ENCODE measurements around the gene LRRC49.
"Not testable (repeated sequence)": the region's sequence is repeated elsewhere in the genome, so short reads cannot be mapped to it uniquely, and the experiment has no call there.

LRRC49 gene, protein sequence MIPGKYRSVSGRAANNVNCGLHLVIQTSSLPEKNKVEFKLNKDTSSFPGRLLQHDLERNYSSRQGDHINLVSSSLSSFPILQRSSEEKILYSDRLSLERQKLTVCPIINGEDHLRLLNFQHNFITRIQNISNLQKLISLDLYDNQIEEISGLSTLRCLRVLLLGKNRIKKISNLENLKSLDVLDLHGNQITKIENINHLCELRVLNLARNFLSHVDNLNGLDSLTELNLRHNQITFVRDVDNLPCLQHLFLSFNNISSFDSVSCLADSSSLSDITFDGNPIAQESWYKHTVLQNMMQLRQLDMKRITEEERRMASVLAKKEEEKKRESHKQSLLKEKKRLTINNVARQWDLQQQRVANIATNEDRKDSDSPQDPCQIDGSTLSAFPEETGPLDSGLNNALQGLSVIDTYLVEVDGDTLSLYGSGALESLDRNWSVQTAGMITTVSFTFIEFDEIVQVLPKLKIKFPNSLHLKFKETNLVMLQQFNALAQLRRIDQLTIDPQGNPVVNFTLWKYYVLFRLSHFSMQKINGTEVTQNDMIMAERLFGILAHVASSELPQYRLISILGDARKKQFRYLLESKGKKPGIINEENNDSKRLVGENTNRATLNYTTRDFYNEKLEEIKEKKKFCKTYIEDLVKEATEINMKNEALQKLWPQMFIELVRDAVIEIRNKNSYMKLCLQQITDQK

DNA sequence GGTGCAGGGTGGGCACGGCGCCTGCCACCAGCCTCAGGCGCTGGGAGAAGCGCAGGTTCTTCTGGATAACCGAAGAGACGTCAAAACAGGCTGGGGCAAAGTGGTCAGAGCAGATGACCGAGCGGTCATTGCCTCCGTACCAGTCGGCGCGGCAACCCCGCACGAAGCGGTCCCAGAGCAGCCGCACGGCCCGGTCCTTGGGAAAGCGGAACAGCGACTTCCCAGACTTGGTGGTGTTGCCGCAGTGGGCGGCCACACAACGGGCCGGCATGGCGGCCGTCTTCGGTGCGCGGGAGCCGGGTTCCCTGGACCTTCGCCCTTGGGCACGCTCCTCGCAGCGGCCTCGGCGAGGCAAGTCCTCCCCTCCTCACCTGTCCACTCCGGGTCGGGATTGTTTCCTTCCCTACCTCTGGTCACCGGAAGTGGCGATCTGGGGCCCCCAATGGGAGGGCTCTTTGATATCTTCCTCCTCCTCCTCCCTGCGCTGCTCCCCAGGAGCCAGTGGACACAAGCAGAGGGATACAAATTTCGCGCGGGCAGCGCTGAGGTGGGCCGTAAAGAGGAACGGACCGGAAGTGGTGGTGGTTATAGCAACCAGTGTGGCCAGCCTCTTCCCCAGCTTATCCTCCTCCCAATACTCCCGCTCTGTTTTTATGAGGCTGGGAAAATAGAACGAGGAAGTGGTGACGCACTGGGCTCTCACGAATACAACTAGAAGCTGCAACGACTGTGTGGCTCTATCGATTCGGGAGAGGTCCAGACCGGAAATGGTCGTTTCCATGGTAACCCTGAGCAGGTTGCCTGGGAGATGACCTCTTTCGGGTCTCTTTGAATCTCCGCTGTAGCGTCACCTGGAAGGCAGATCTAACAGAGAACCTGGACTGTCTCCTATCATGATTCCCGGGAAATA is at the start of gene LRRC49, which contains the start of gene THAP10:
Gene LRRC49 (plus strand): TSS at position 825 of the 910 bp plus-strand sequence. CDS start 69 bp downstream, at position 894.
Gene THAP10 (minus strand): TSS at position 432 of the 910 bp plus-strand sequence. CDS start 161 bp downstream, at position 271.
- peak; percentile 33 to 47 for DNase-seq

GRCh38 chr15:70845602-70846360 is 46.8 kb upstream of the LRRC49 start:
- DNase-seq, result no peak

DNA sequence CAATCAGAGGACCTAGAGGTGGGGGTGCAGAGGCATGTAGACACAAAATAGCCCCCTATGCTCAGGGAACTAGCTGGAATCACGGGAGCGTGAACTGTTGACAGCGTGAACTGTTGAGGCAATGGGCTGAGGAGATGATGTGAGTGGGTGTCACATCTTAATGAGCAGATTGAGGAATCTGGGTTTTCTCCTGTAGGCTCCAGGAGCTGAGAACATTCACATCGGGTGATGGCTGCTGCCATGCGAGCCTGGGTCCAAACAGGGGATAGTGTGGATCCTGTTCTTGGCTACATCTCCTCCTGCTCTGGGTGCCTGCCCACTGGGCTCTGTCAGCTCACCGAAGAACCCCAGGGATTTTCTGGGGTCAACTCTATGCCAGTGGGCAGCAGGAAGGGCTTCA is 40.7 kb upstream of the LRRC49 start:
- DNase-seq, result no peak

DNA sequence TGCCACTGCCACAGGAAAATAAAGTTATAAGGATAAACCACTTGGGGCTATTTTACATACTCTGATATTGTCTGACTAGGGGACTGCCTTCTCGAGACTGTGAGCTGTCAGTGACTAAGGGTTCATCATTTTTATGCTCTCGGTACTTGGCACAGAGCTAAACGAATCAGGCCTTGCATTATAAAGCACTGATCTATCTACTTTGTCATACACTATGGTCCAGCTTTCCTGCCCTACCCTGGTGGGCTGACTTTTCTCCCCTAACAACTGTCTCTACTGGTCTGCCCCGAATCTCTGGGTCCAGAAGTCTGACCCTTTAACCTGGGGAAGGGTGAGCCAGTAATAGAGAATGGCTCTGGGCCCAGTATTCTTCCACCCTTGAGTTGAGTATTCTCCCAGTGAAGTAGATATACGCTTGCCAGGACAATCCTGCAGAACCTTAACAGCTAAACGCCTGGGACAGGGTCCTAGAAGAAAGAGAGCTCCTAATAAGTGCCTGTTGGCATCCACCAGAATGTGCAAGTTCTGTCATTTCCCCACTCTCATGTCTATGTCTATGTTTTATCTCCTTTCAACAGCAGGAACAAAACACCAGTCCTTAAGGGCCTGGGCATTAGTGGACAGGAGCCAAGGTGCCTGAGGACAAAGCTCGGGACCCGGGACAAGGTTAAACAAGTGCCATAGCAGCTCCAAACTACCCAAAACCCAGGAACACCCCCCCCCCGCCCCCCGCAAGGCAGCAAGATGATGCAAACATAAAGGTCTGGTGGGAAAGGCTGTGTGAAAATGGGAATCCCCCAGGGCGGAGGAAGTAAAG is 39.9 kb upstream of the LRRC49 start:
- DNase-seq, result no peak

DNA sequence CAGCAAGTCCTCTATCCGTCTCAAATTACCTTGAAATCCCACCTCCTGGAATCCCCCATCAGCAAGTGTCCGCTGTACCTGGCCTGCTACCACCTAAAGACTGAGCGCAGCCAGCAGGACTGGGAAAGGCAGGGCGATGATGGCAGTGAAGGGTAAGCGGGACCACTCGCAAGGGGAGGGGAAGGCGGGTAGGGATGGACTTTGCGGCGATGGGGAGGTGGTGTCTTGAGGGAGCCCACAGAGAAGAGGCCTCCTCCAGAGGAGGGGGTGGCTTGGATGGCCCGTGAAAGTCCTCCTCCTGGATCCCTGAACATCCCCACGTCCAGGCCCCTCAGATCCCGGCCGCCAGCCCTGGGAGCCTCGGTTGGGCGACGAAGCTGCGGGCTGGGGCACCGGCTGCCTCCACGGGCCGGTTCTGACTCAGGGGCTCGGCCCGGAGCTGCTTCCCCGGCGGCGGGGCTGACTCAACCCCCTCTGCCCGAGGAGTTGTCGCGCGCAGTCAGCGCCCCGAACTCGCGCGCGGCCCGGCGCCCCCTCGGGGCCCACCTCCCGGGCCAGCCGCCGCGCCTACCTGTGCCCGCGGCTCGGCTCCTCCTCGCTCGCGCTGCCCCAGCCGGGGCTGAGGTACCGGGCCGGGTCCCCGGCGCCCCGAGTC is 39.2 kb upstream of the LRRC49 start:
- no peak for DNase-seq

DNA sequence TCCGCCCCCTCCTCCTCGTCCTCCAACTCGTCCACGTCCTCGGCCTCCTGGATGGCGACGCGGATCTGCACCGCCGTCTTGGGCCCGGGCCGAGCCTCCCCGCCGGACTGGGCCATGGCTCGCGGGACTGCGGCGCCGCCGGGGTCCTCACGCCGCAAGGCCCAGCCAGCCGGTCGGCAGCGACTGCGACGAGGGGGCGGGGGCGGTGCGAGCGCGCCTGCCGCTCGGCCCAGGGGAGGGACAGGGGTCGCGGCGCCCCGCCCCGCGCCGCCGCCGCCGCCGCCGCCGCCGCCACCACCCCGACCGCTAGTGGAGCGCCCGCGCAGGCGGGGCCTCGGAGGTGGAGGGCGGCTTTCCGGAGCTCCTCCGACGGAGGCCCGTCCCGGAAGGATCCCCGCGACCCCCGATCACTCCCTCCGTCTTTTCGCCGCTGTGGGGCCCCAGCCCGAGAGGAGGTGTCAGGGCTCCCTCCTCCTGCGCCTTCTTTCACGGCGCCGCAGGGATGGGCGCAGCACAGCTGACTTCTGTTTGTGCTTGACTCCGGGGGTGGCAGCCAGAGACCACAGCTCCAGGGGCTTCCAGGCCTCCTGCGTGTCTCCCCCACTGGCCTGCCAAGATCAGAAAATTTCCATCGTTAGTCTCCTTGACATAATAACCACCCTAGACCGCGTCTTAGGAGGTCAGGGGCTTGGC is 38.5 kb upstream of the LRRC49 start, which contains the start of gene LARP6:
Gene LARP6 (minus strand): TSS at position 185 of the 693 bp plus-strand sequence. CDS start 69 bp downstream, at position 116.
- DNase-seq, result peak in 1 of 2 donors; percentile 1

DNA sequence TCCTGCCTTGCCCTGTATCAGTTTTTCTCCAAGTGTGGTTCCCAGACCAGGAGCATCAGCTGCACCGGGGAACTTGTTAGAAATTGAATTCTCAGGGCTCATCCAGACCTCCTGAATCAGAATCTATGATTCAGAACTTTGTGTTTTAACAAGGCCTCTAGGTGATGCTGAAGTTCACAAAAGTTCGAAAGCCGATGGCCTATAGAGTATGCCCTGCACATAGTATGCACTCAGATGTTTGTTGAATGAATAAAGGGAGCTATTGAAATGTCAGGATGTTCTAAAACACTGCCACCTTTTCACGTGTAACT is 38.0 kb upstream of the LRRC49 start:
- no peak for DNase-seq

DNA sequence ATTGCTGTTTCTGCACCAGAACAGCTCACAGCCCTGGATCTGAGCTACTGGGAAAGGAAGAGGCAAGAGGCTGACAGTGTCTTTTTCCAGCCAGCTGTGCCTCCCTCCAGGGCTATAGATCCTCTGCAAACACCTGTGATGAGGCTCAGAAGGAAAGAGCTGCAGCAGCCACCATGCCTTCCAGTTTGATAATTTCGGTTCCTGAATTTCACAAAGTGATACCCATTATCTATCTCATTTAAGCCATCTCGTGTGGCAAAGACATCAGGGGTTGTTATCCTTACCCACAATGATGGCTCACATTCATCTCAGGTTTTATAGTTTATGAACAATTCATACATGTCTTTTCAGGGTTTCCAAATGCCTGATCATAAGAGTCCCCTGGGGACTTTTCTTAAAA is 36.9 kb upstream of the LRRC49 start:
- DNase-seq, result no peak

DNA sequence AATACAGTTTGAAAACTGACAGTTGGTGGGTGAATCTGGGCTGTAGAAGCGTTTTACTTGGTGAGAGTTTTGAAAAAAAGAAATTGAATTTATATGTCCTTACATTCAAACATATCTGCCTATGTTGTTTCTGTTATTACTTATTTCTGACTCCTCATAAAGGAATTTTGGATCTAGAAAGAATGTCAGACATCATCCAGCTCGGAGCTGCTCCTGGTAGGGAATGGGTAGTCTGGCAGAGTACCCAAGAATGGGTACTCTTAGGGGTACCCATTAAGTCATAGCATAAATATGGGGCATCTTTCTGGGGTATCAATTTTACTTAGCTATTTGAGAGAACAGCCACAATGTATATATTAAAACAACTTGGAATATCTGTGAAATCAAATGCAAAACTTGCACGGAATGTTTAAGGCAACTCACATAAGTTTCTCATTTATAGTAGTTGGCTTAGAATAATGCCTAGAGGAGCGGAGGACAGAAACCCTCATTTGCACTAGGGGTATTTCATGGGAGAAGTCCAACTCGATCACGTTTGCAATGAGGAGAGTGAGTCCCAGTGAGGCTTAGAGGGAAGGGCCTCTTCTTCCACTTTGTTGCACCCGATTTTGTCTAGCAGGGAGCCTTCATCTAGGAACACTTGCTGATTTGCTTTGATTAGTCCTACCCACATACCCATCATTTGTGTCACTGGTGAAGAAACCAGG is 36.3 kb upstream of the LRRC49 start:
- DNase-seq, result no peak

DNA sequence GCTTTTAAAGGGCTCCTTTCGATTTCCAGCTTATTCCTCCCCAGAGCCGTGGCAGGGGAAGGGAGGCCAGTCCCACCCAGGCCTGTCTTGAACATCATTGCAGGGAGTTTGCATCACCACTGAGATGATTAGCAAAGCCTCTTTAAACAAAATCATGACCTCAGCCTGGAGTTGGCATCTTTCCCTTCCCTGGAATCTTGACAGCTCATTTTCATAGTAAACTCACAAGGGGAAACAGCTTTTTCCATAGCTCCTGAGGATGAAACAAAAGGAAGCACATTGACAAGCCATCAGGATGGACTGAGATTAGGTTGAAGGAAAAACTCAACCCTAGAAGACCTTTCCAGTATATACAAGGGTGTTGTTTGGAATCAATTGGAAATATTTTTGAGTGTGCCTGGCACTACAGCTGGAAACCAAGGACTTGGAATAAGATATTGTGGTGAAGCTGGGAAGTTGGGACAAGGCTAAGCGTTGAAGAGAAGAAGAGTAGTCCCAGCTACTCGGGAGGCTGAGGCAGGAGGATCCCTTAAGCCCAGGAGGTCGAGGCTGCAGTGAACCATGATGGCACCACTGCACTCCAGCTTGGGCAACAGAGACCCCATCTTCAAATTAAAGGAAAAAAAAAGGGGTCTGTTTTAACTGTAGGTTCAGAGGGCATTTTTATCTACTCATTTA is 35.6 kb upstream of the LRRC49 start:
- no peak for DNase-seq

DNA sequence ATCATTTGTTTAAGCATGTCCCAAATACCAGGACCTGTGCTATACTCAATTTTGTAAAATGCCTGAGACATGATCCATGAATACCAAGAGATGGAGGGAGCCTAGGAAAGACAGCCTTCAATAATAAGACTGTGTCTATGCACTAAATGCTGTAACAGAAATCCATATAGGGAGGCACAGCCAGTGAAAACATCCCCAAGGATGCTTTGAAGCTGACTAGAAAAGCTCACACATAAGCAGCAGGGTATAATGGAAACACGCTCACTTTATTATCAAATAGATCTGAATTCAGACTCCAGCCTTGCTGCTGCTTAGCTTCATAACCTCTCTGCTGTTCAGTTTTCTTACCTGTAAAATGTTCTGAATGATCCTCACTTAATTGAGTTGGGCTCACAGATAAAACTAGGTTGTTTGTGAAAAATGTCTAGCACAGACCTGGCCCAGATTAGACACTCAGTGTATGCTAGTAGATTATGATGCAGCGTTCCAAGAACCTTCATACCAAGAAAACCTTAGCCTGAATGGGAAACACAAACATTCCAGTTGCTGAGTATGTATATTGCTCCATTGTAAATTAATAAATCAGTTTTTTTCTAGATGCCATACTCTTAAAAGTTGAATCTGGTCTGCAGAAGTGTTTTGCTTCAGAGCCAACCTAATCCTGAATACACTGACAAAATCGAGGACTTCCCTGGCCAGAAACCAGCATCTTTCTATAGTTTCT is 34.9 kb upstream of the LRRC49 start:
- no peak for DNase-seq

DNA sequence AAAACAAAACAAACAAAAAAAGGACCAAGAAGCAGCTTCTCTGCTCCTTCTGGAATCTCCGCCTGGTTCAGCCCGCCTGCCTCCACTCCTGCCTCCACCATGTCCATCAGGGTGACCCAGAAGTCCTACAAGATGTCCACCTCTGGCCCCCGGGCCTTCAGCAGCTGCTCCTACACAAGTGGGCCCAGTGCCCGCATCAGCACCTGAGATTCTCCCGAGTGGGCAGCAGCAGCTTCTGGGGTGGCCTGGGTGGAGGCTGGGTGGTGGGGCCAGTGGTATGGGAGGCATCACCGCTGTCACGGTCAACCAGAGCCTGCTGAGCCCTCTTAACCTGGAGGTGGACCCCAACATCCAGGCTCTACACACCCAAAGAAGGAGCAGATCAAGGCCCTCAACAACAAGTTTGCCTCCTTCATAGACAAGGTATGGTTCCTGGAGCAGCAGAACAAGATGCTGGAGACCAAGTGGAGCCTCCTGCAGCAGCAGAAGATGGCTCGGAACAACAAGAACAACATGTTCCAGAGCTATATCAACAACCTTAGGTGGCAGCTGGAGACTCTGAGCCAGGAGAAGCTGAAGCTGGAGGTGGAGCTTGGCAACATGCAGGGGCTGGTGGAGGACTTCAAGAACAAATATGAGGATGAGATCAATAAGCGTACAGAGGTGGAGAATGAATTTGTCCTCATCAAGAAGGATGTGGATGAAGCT is 33.9 kb upstream of the LRRC49 start:
- not testable (repeated sequence) for DNase-seq

DNA sequence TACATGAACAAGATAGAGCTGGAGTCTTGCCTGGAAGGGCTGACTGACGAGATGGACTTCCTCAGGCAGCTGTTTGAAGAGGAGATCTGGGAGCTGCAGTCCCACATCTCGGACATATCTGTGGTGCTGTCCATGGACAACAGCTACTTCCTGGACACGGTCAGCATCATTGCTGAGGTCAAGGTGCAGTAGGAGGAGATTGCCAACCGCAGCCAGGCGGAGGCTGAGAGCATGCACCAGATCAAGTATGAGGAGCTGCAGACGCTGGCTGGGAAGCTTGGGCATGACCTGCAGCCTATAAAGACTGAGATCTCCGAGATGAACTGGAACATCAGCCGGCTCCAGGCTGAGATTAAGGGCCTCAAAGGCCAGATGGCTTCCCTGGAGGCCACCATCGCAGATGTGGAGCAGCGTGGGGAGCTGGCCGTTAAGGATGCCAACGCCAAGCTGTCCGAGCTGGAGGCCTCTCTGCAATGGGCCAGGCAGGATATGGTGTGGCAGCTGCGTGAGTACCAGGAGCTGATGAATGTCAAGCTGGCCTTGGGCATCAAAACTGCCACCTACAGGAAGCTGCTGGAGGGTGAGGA is 33.2 kb upstream of the LRRC49 start:
- DNase-seq, result no peak

GRCh38 chr15:70859998-70860397 is 32.6 kb upstream of the LRRC49 start:
- DNase-seq, result no peak

GRCh38 chr15:70863450-70864218 is 29.0 kb upstream of the LRRC49 start:
- DNase-seq, result no peak

GRCh38 chr15:70866982-70867641 is 25.5 kb upstream of the LRRC49 start:
- DNase-seq, result no peak
